NCI-H2107 (cell line): ENCODE measurements around the gene LEMD1.

Source experiments
- DNase-seq: peaks from one replicate; lab custom pipeline; 2025; lab: John Stamatoyannopoulos, UW

LEMD1 gene

GRCh38 chr1:205421798-205422197 lies at the start of gene LEMD1:
Gene LEMD1, minus strand, starts transcription at chr1:205422056. Its CDS starts 1,520 bp downstream, at chr1:205420536.
- DNase-seq, result peak; percentile 10

- no peak for DNase-seq
Measured at GRCh38 chr1:205470131-205470530, 48.3 kb upstream of the LEMD1 start.

GRCh38 chr1:205466595-205467220 lies 44.9 kb upstream of the LEMD1 start:
- no peak for DNase-seq

GRCh38 chr1:205465392-205465791 lies 43.5 kb upstream of the LEMD1 start:
- DNase-seq, result no peak

- DNase-seq, result no peak
Measured at GRCh38 chr1:205458777-205459566, 37.1 kb upstream of the LEMD1 start.

- DNase-seq, result no peak
Measured at GRCh38 chr1:205456868-205457745, 35.3 kb upstream of the LEMD1 start.

DNA sequence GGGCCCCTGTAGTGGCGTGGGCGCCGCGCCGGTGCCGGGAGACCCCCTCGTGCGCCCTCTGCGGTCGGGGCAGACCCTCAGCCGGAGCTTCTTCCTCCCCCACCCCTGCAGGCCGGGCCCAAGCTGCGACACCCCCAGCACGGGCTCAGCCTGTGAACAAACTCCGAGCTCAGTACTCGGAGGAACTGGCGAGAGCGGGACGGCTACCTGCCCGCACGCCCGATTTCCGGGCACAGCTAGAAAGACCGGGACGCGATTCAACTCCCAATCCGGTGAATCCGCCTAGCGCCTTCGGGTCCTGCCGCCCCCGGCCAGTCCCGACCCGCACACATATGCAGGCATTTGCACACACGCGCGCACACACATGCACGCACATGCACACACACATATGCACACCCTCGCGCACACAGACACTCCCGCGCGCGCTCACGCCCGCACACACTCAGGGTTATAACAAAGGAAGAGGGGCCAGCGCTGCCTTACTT lies 34.6 kb upstream of the LEMD1 start:
- DNase-seq, result no peak

- DNase-seq, result no peak
Measured at GRCh38 chr1:205455581-205456382, 33.9 kb upstream of the LEMD1 start, which contains the start of gene BLACAT1. Gene BLACAT1, minus strand, starts transcription at chr1:205456045.

GRCh38 chr1:205454903-205455335 lies 33.1 kb upstream of the LEMD1 start:
- DNase-seq, result no peak

GRCh38 chr1:205453466-205453865 lies 31.6 kb upstream of the LEMD1 start:
- DNase-seq, result no peak

- DNase-seq, result no peak
Measured at GRCh38 chr1:205452933-205453332, 31.1 kb upstream of the LEMD1 start.

- DNase-seq, result no peak
Measured at GRCh38 chr1:205452364-205452763, 30.5 kb upstream of the LEMD1 start.

DNA sequence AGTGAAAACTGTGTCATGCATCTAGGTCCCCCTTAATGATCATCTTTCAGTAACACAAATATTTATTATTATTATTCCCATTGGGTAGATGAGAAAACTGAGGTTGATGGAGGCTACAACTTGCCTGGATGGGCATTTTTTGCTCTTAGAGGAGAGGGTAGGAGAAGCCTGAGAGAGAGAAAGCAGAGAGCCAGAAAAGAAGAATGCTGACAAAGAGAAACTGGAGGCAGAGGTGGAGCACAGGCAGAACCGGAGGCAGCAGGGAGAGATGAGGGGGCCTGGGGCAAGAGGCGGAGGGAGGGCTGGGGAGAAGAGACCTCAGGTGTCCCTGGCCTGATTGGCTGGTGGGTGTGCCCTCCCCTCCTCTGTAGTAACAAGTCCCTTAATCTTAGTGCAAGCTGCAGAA lies 29.9 kb upstream of the LEMD1 start:
- no peak for DNase-seq

DNA sequence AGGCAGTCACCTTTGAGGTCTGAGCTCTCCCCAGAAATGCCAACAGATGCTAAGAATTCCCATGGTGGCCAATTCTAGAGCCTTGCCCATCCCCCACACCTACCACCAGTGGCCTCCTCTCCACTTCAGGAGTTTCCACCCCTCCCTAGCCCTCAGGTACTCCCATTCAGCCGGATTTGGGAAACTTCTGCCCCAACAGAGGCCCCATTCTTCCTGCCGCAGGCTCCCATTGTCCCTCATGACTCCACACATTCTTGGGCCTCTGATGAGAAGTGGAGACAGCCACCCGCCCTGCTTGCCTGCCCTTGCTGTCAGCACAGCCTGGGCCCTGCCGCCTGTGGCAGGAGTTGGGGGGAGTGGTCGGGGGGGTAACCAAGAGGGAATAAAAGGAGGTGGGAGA lies 29.3 kb upstream of the LEMD1 start:
- DNase-seq, result no peak

GRCh38 chr1:205450448-205450847 lies 28.6 kb upstream of the LEMD1 start:
- DNase-seq, result no peak

GRCh38 chr1:205449750-205450443 lies 28.0 kb upstream of the LEMD1 start:
- no peak for DNase-seq

DNA sequence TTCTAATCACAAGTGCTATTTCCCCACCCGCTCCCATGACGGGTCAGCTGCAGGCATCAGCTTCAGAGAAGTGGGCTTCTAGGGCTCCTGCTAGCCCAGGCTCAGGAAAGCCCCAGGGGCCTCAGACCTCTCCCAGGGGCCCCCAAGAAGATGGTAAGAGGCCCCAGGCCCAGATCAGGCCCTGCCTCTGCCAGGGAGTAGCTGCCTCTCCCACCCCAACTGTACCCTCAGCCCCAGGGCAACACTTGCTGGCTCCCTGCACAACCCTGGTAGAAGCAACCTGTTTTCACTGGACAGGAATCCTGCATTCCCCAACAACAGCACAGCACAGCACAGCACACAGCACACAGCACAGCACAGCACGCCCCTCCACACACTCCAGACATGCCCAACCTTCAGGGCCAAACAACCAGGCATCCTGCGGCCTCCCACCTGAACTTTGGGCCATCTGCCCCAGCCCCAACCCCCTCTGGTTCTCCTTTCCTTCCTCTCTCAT lies 27.4 kb upstream of the LEMD1 start:
- no peak for DNase-seq

- no peak for DNase-seq
Measured at GRCh38 chr1:205448540-205449253, 26.8 kb upstream of the LEMD1 start.

- no peak for DNase-seq
Measured at GRCh38 chr1:205447457-205448341, 25.8 kb upstream of the LEMD1 start.
